ENCODE results near the gene IVNS1ABP.

The IVNS1ABP gene

DNA sequence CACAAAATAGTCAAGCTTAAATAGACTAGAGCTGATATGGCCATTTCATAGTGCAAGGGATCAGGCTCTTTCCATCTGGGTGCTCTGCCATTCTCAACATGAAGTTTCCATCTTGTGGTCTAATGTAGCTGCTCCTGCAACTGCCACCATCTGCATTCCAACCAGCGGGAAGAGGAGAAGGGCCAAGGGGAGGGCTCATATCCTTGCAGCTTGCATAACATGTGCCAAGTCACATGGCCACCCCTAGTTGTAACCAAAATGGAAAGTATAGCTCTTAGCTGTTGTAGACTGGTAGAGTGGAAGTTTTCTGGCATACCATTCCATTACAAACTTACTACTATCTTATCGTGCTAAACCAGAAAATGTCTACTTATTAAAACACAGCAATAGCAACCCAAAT, 38.9 kb upstream of the IVNS1ABP start:
- TF ChIP-seq, protein P1, sequence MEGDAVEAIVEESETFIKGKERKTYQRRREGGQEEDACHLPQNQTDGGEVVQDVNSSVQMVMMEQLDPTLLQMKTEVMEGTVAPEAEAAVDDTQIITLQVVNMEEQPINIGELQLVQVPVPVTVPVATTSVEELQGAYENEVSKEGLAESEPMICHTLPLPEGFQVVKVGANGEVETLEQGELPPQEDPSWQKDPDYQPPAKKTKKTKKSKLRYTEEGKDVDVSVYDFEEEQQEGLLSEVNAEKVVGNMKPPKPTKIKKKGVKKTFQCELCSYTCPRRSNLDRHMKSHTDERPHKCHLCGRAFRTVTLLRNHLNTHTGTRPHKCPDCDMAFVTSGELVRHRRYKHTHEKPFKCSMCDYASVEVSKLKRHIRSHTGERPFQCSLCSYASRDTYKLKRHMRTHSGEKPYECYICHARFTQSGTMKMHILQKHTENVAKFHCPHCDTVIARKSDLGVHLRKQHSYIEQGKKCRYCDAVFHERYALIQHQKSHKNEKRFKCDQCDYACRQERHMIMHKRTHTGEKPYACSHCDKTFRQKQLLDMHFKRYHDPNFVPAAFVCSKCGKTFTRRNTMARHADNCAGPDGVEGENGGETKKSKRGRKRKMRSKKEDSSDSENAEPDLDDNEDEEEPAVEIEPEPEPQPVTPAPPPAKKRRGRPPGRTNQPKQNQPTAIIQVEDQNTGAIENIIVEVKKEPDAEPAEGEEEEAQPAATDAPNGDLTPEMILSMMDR (IDR thresholded peaks at IDR 0.05) = no peak
- H3K27ac Mint-ChIP-seq = no peak overlapping the region
- peaks cover 9% of the 10 kb centered on the region for H3K4me1 Mint-ChIP-seq
- no peaks in the 10 kb centered on the region for H3K27me3 Mint-ChIP-seq (ENCODE audit: low read depth, poor library complexity)
- no peak overlapping the region for H3K4me3 Mint-ChIP-seq
- no peak for DNase-seq
- no peaks in the 10 kb centered on the region for H3K36me3 Mint-ChIP-seq (ENCODE audit: low read depth)
- H3K9me3 Mint-ChIP-seq = peaks cover 6% of the 10 kb centered on the region

DNA sequence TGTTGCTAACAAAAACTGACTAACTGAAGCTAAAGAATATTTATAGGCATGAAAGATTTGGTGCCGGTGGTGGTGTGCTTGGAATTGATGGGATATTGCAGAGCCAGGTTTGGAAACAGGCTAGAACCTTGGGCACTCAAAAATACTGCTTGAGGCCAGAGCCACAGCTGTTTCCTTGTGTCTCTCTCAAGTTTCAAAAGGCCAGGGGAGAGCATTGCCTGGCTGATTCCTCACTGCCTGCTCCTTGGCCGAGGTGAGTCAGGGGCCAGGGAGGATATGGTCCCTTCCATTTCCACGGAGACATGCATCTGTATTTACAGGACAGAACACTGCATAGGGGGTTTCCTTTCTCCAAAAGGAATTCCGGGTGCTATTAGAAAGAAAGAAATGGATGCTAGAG, 36.1 kb upstream of the IVNS1ABP start:
- Mint-ChIP-seq H3K4me1 (peaks cover 16% of the 10 kb centered on the region), H3K9me3 (no peaks in the 10 kb centered on the region), H3K27me3 (ENCODE audit: low read depth, poor library complexity) (no peaks in the 10 kb centered on the region), H3K36me3 (ENCODE audit: low read depth) (no peaks in the 10 kb centered on the region), H3K4me3 (no peak overlapping the region), H3K27ac (peak overlapping the region; percentile 64)
- no peak for DNase-seq
- TF ChIP-seq, protein P1 (IDR thresholded peaks at IDR 0.05) = no peak

DNA sequence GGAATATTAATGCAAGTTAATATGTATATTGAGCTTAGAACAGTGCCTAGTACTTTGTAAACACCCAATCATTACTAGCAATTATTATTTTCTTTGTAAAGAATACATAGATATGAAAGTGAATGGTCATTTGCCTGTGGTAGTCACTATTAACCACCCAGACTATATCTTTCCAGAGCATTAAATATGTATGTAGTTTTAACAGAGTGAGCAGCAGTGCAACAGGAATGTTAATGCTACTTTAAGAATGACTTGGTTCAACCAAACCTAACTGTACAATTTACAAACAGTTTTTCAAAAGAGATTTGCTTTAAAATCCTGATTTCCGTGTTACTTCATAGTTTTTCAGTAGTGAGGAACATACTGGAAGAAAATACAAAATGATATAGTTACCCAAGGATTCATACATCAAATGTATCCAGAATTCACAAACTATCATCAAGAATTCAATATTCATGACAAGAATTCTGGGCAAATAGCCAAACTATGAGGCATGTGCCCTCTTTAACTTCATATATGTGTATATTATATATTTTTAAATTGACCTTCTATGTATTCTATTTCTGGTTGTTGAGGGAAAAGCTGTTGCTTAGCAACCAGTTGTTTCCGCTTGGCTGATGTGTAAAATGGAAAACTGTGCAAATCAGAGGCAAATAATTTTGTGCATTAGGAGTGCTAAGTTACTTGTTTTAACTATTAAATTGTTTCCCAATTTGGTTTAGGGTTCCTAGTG, 34.9 kb upstream of the IVNS1ABP start:
- Mint-ChIP-seq H3K27me3 (ENCODE audit: low read depth, poor library complexity) (no peaks in the 10 kb centered on the region), H3K9me3 (no peaks in the 10 kb centered on the region), H3K36me3 (ENCODE audit: low read depth) (no peaks in the 10 kb centered on the region), H3K4me3 (no peak overlapping the region), H3K27ac (no peak overlapping the region), H3K4me1 (peaks cover 16% of the 10 kb centered on the region)
- TF ChIP-seq, protein P1 (IDR thresholded peaks at IDR 0.05) = no peak
- DNase-seq = no peak

DNA sequence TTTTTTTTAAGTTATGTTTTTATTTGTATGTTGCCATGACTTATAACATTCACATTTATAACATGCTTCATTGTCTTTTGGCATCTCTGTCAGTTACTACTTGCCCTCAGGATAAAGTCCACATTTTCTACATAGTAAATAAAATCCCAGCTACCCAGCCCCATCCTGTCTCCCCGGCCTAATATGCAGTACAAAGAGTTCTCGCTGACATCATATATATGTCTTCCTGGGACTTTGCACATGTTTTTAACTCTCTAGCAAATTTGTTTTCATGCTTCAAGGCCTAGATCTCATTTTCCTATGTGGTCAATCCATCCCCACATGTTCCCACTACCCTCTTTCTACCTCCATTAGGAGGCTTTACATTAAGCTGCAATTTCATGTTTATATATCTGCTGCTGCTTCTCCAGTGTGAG, 33.0 kb upstream of the IVNS1ABP start:
- no peaks in the 10 kb centered on the region for H3K27me3 Mint-ChIP-seq (ENCODE audit: low read depth, poor library complexity)
- no peaks in the 10 kb centered on the region for H3K36me3 Mint-ChIP-seq (ENCODE audit: low read depth)
- H3K9me3 Mint-ChIP-seq = no peaks in the 10 kb centered on the region
- H3K4me1 Mint-ChIP-seq = peaks cover 16% of the 10 kb centered on the region
- DNase-seq = no peak
- TF ChIP-seq, protein P1 (IDR thresholded peaks at IDR 0.05) = no peak
- no peak overlapping the region for H3K27ac Mint-ChIP-seq
- H3K4me3 Mint-ChIP-seq = no peak overlapping the region

DNA sequence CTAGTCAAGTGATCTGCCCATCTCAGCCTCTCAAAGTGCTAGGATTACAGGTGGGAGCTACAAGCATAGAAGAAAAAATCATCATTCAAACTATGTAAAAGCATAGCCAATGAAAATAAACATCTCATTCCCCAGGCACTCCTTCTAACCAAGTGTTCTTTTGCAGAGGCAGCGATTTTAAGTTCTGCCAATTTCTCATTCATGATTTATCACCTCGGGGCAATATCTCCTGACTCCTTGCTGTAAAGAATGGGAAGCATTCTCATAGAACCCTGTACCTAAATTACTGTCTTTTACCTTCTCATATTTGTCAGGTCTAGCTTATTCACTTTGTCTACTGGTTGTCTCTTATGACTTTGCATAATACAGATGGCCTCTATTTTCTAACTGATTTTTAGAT, 32.5 kb upstream of the IVNS1ABP start:
- Mint-ChIP-seq H3K4me3 (no peak overlapping the region), H3K4me1 (peaks cover 16% of the 10 kb centered on the region), H3K36me3 (ENCODE audit: low read depth) (no peaks in the 10 kb centered on the region), H3K27ac (no peak overlapping the region), H3K27me3 (ENCODE audit: low read depth, poor library complexity) (no peaks in the 10 kb centered on the region), H3K9me3 (no peaks in the 10 kb centered on the region)
- DNase-seq = no peak
- TF ChIP-seq, protein P1 (IDR thresholded peaks at IDR 0.05) = no peak

DNA sequence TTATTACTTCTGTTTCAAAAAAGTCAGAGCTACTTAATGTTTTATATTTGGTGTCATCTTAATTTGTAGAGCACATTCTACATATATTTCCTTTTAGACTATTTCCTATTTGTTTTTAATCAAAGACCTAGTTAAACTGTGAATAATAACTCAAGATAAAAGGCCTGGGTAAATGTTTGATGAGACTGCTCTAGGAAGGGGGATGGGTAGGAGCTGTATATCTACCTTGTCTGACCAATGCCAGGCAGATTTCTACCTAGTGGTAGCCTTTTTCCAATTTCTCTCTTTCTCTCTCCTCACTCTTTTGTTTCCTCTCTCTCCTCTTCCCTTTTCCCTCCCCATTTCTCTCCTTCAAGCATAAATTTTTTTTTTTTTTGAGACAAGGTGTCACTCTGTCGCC, 31.9 kb upstream of the IVNS1ABP start:
- no peak overlapping the region for H3K27ac Mint-ChIP-seq
- TF ChIP-seq, protein P1 (IDR thresholded peaks at IDR 0.05) = no peak
- H3K27me3 Mint-ChIP-seq (ENCODE audit: low read depth, poor library complexity) = no peaks in the 10 kb centered on the region
- no peak for DNase-seq
- no peak overlapping the region for H3K4me3 Mint-ChIP-seq
- H3K4me1 Mint-ChIP-seq = peaks cover 16% of the 10 kb centered on the region
- H3K36me3 Mint-ChIP-seq (ENCODE audit: low read depth) = no peaks in the 10 kb centered on the region
- no peaks in the 10 kb centered on the region for H3K9me3 Mint-ChIP-seq
